HG03060 (cell line): ENCODE data around the gene CRY2.
A peak's percentile ranks its signal among the peaks of the same experiment; 100 is the strongest.

Source experiments
- ATAC-seq: cut with Tn5 transposase; IDR thresholded peaks from one replicate; pipeline ENCODE4 v1.9.1; 2021; ENCODE audit warnings: low read depth, moderate number of reproducible peaks; ENCODE audit not compliant: unreplicated experiment

CRY2 gene

GRCh38 chr11:45927684-45928413 lies 80.6 kb downstream of the CRY2 start:
- ATAC-seq = no peak

GRCh38 chr11:45928535-45929215 lies 81.4 kb downstream of the CRY2 start:
- ATAC-seq = no peak

- ATAC-seq = no peak
Measured at GRCh38 chr11:45929486-45930030, 82.3 kb downstream of the CRY2 start.

GRCh38 chr11:45930031-45930794 lies 82.9 kb downstream of the CRY2 start:
- peak; percentile 89 for ATAC-seq

GRCh38 chr11:45930951-45931570 lies 83.8 kb downstream of the CRY2 start:
- ATAC-seq = no peak

- no peak for ATAC-seq
Measured at GRCh38 chr11:45931739-45932138, 84.5 kb downstream of the CRY2 start.

- no peak for ATAC-seq
Measured at GRCh38 chr11:45932217-45932616, 84.9 kb downstream of the CRY2 start.
